ENCODE measurements around the gene RPL32. TPM values are rescaled to one million over a fixed set of nuclear protein-coding genes. Genes with fewer than 3 reads are reported as not detected.

RPL32 gene
- total and polyA plus RNA-seq, 9 of the 15 experiments (the other 6 are each of a cell fraction or from before 2014, with no cell fraction given): 2,738 to 6,200 (median 4,286) TPM

- Histone ChIP-seq H3K9me1 (ENCODE audit: control insufficient read depth, insufficient read depth, low read length) (no peaks in the 10 kb centered on the region), H2AFZ (ENCODE audit: low read depth, low read length) (peak overlapping the region; percentile 28), H3K9me3 (replicated peaks; ENCODE audit: control insufficient read depth, insufficient read depth, low read depth, low read length) (0 out of 2 replicates have a peak, but pooled peaks cover 3% of the 10 kb centered on the region), H3K9ac (ENCODE audit: insufficient read depth in 1 of 2, low read depth in 2 of 2, low read length in 2 of 2) (peak overlapping the region in 1 of 2 experiments; percentile 82; a peak in 1 of 4 replicates), H3K4me2 (ENCODE audit: insufficient read depth, low read length) (no peak overlapping the region), H3K4me3 (no peak overlapping the region), H3K36me3 (ENCODE audit: control insufficient read depth, insufficient read depth, low read length) (no peaks in the 10 kb centered on the region), H3K27ac (ENCODE audit: extremely low read depth, low read depth, low read length) (no peak overlapping the region), H3K79me2 (ENCODE audit: control insufficient read depth, insufficient read depth, low read length) (no peaks in the 10 kb centered on the region), H3K4me1 (replicated peaks in 1 of 2; ENCODE audit: control insufficient read depth in 2 of 2, insufficient read depth in 2 of 2, low read length in 2 of 2) (peaks cover 28 to 51% of the 10 kb centered on the region in 2 experiments; a peak in 4 of 5 replicates), H4K20me1 (replicated peaks; ENCODE audit: control insufficient read depth, insufficient read depth, low read length) (no peaks in the 10 kb centered on the region), H3K27me3 (ENCODE audit: control insufficient read depth in 2 of 2, insufficient read depth in 2 of 2, low read length in 2 of 2) (no peaks in the 10 kb centered on the region)
- no TSS peak for BruUV-seq (replicated peaks)
- intact Hi-C loops (cut with micrococcal nuclease): no loop called here
- in situ Hi-C loops (cut with MboI): loop anchor here (25.0 kb wide), 1 partner anchor 748 kb away; no protein-coding TSS in a partner anchor
- no peak for FAIRE-seq
- DNase-seq (ENCODE audit: extremely low read depth in 1 of 4, low spot score in 3 of 4): peak in 1 of 4 experiments; percentile 43
- POLR2A ChIA-PET: interaction anchor here (1.0 kb wide), 1 partner anchor 53 kb away, joined by 3 read pairs; no protein-coding TSS in a partner anchor
- 57% methylated on average over 4 of the region's 4 CpGs for WGBS (ENCODE audit: insufficient coverage, low coverage, missing lambda C conversion rate)
- CTCF ChIA-PET (ENCODE audit: low intra/inter-chr PET ratio): no interaction called here
- no peak for ATAC-seq
- TF ChIP-seq NFIC (IDR thresholded peaks at IDR 0.05) (peak; percentile 89), ZNF184 (CRISPR knock-in tag; IDR thresholded peaks at IDR 0.05) (peak; percentile 73; the same call in 1 of the 2 replicates), NFIX (CRISPR knock-in tag; IDR thresholded peaks at IDR 0.05; ENCODE audit: low read depth) (peak; percentile 19; the same call in 1 of the 2 replicates), L3MBTL2 (IDR thresholded peaks at IDR 0.05) (no peak), TFE3 (CRISPR knock-in tag; IDR thresholded peaks at IDR 0.05) (no peak), MCM3 (IDR thresholded peaks at IDR 0.05) (no peak), HMGN3 (IDR thresholded peaks at IDR 0.05; ENCODE audit: borderline replicate concordance, extremely low read depth, insufficient read length, low read depth, low read length) (no peak), MLLT1 (IDR thresholded peaks at IDR 0.05) (no peak), LEF1 (IDR thresholded peaks at IDR 0.05) (no peak), LCOR (CRISPR knock-in tag; IDR thresholded peaks at IDR 0.05) (no peak), MAX (CRISPR knock-in tag; IDR thresholded peaks at IDR 0.05) (no peak), IRF2 (CRISPR knock-in tag; IDR thresholded peaks at IDR 0.05) (no peak), ZFPM2 (CRISPR knock-in tag; IDR thresholded peaks at IDR 0.05) (no peak)
These were observed 44.2 kb upstream of the RPL32 start for GRCh38 chr3:12885583-12885930.
